Measurements from ENCODE around the gene ATL2. TPM values are rescaled to one million over a fixed set of nuclear protein-coding genes. Genes with fewer than 3 reads are reported as not detected.
"Not testable (repeated sequence)": the region's sequence is repeated elsewhere in the genome, so short reads cannot be mapped to it uniquely, and the experiment has no call there.

The ATL2 gene
- total RNA-seq, 1 donor from 2014 or later, result 149 TPM

DNA sequence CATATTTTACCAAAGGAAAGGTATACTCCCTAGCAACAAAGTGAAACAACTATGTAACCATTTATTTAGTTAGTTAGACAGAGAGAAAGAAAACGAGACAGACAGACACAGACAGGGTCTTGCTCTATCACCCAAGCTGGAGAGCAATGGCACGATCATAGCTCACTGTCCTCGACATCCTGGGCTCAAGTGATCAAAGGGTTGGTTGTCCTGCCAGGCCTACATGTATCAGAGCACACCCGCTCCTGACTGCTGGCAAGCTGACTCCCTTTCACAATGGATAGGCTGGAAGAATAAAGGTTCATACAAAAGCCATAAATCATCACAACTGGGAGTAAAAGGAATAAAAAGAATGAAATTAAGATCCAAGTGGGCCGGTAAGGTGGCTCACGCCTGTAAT is 53.5 kb downstream of the ATL2 start:
- no peak for DNase-seq

DNA sequence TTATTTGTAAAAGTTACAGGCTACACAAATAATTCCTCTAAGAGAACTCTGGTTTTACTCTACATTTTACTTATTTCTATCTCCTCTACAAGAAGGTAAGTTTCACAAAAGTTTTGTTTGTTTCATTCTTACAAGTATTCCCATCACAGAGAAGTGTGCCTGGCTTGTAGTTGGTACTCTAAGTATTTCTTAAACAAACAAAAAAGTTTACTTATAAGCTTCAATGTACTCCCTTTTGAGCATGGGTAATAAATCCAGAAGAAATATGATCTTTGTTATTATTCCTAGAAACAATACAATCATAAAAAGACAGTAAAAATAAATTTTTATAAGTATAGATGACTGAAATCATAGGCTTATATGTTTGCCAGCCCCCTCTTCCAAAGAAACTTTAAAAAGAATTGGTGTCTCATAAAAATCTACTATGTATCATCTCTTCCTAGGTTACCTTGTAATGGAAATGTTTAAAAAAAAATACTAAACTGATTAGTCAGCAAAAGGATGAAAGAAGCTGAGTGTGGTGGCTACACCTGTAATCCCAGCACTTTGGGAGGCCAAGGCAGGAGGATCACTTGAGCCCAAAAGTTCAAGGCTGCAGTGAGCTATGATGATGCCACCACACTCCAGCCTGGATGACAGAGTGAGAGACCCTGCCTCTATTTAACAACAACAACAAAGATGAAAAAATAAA is 54.7 kb downstream of the ATL2 start:
- no peak for DNase-seq

GRCh38 chr2:38319240-38319639 is 57.8 kb downstream of the ATL2 start:
- not testable (repeated sequence) for DNase-seq

DNA sequence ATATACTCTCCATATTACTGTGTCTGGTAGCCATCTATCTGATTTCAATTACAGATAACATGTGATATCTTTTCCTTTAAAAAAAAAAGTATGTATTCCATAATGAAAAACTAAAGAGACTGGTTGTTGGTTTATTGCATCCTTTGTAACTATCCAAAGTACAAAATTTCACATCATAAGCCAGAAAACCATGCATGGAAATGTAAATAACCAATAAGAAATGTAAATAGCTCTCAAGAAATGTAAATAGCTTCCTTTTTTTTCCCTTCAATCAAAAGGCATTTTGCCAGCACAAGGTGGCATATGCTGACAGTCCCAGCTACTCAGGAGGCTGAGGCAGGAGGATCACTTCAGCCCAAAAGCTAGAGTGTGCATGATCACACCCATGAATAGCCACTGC is 59.3 kb downstream of the ATL2 start:
- DNase-seq, result no peak

GRCh38 chr2:38315707-38316333 is 61.3 kb downstream of the ATL2 start:
- DNase-seq, result peak; percentile 6

- DNase-seq, result no peak
Measured at GRCh38 chr2:38308821-38309220, 68.3 kb downstream of the ATL2 start.

GRCh38 chr2:38301969-38302702 is 74.9 kb downstream of the ATL2 start:
- no peak for DNase-seq

GRCh38 chr2:38301340-38301968 is 75.6 kb downstream of the ATL2 start:
- no peak for DNase-seq

DNA sequence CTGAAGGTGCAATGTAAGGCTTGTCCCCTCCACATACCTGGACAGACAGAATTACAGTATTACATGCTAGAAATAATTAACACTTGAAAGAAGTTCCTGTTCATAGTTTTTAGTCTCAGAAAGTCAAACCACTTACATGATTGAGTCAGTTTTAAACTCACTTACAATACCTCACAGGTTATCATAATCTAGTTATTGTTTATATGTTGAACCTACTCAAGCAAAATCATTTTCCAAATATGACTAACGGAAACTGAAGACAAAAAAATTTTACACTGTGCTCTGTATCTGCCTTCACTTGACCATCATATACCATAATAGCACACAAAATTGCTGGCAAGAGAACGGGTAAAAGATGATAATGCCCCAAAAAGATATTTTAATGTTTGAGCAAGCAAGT is 78.5 kb downstream of the ATL2 start:
- DNase-seq, result no peak

GRCh38 chr2:38296197-38296780 is 80.8 kb downstream of the ATL2 start:
- no peak for DNase-seq

GRCh38 chr2:38294597-38294996 is 82.5 kb downstream of the ATL2 start:
- no peak for DNase-seq

DNA sequence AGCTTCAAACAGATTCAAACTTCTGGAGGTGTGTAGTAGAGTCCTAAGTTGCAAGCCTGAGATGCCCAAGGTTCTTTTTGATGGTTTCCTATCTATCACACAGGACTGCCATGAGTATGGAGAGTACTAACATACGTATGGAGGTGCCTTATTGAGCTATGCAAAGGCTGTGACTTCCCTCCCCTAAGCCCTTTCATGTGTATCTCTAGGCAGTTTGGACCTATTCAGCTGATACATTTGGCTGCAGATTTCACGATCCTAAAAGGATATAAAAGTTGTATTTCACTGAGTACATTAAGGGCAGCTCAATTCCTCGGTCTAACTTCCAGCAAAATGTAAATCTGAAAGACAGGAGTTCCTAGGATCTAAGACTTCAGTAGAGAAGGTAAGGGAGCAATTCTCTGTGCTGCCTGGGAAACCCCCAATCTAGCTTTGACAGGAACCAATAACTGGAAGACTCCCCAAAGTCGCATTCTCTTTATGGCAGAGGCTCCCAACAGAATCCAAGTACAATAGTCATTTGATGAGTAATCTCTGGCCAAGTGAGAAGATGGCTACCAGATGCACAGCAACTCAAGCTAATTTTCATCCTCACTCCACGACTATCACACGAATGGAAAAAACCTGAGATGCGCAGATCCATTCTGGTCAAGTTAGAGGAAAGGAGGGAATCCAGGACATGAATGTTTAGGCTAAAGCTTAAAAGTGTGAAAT is 83.8 kb downstream of the ATL2 start:
- no peak for DNase-seq

GRCh38 chr2:38290332-38290731 is 86.7 kb downstream of the ATL2 start:
- no peak for DNase-seq

DNA sequence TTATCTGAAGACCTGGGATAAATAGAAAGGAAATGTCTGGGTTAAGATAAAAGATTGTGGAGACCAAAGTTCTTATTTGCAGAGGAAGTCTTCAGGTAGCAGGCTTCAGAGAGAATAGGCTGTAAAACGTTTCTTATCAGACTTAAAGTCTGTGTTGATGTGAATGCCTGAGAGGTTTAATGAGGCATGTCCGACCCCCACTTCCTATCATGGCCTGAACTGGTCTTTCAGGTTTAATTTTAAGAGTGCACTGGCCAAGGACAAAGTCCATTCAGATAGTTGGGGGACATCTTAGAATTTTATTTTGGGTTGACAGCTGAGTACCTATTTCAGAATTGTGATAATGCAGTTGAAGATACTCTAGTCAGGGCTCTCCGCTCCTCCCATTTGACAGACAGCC is 92.1 kb downstream of the ATL2 start:
- no peak for DNase-seq

DNA sequence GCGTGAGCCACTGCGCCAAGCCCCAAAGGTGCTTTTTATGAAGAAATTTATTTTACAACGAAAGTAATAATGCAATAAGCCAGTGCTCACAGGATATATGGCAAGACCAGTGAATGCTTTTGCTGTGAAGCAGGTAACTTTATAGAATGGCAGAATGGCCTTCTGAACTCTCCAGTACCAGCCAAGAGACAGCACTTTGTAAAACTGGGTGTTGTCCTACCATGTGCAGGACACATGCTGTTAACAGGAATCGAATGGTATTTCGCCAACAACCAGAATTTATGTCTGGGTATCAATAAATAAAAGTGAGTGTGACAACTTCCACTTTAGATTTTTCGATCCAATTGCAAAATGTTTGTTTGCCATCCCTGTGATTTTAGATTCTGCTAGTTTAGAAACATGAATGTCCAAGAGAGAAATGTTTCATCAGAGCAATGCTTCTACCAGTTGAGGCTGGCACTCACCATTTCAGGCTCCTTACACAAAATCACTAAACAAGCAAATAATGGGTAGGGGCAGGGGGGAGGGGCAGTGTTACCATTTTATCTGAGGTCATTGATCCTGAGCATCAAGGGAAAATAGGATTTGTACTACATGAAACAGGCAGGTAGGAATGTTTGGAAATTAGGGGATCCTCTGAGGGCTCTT is 95.9 kb downstream of the ATL2 start:
- no peak for DNase-seq

GRCh38 chr2:38279201-38279600 is 97.9 kb downstream of the ATL2 start:
- DNase-seq, result no peak

DNA sequence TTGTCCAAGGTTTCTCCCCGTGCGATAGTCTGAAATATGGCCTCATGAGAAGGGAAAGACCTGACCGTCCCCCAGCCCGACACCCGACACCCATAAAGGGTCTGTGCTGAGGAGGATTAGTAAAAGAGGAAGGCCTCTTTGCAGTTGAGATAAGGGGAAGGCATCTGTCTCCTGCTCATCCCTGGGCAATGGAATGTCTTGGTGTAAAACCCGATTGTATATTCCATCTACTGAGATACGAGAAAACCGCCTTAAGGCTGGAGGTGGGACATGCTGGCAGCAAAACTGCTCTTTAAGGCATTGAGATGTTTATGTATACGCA is 99.0 kb downstream of the ATL2 start:
- DNase-seq, result not testable (repeated sequence)

- no peak for DNase-seq
Measured at GRCh38 chr2:38277245-38278116, 99.6 kb downstream of the ATL2 start.

DNA sequence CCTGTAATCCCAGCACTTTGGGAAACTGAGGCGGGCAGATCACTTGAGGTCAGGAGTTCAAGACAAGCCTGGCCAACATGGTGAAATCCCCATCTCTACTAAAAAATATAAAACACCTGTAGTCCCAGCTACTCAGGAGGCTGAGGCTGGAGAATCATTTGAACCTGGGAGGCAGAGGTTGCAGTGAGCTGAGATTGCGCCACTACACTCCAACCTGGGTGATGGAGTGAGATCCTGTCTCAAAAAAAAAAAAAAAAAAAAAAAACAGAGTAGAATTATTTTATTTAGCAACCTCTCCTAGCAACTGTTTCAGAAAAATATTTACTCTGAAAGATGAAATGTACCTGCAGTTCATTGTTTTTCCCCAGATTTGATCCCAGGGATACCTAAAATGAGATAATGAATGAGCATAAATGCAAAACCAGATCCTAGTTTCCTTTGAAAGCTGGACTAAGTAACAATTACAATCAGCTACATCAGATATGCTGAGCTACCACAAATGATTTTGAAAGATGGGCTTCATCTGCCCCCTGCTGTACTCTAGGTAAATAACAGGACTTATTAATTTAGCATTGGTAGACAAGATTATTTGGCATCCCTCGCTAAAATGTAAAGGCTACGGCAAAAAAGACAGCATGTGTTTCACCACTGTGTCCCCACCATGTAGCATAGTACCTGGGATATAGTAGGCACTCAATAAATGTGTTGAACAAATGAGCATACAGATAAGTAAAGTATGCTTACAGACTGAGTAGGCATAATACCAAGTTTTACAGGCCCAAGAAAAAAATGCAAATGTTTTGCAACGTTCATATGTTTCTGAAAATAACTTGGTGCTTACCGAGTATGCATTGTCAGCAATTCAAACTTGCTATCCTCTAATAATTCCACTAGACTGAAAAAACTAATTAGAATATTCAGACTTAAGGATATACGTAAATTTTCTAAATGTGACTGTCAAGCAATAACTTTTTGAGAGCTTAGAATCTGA is 102.5 kb downstream of the ATL2 start:
- DNase-seq, result peak; percentile 85
